Spleen (tissue), 7 donors: ENCODE results near the gene AKAP6.
"Not testable (repeated sequence)": the region's sequence is repeated elsewhere in the genome, so short reads cannot be mapped to it uniquely, and the experiment has no call there.

Experiments used
- POLR2A ChIP-seq, 3 donors: fragments of 450-650 bp; IDR thresholded peaks; one replicate each; pipeline ENCODE4 v1.5.1; 2017; ENCODE audit warnings: antibody characterized with exemption in 3 of 3, mild to moderate bottlenecking in 1 of 3
- POLR2AphosphoS5 ChIP-seq, 3 donors: sonication (generic); formaldehyde crosslinking; IDR thresholded peaks; one replicate each; pipeline ENCODE4 v1.5.1; 2017; ENCODE audit warnings: antibody characterized with exemption in 3 of 3
- TF ChIP-seq, protein P1 (sequence below), 11 experiments: fragments of 200-600 bp in 7 of 11; fragments of 450-650 bp in 4 of 11; sonication (generic) in 4 of 11; IDR thresholded peaks in 8 of 11; conservative IDR thresholded peaks in 3 of 11; 1 replicate in 7 of 11; 2 replicates in 4 of 11; pipeline versions ENCODE4 v1.4.0 to v1.8.0; 2016 to 2021; ENCODE audit warnings: antibody characterized with exemption in 11 of 11, inconsistent platforms in 4 of 11, mild to moderate bottlenecking in 1 of 11
- donor health status: DM: no; HTN: no; CAD: no; lungs with moderate emphysema.
- donor health status: DM: no; HTN: no; CAD: no.
- donor health status: DM: no; HTN: no; CAD: no.

DNA sequence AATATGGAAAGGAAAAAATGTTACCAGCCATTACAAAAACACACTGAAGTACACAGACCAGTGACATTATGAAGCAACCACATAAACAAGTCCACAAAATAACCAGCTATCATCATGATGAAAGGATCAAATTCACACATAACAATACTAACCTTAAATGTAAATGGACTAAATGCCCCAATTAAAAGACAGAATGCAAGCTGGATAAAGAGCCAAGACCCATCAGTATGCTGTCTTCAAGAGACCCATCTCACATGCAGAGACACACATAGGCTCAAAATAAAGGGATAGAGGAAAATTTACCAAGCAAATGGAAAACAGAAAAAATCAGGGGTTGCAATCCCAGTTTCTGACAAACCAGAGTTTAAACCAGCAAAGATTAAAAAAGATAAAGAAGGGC is 463.9 kb downstream of the AKAP6 start:
- not testable (repeated sequence) for TF ChIP-seq POLR2AphosphoS5, POLR2A (IDR thresholded peaks at IDR 0.05)
- TF ChIP-seq, protein P1, sequence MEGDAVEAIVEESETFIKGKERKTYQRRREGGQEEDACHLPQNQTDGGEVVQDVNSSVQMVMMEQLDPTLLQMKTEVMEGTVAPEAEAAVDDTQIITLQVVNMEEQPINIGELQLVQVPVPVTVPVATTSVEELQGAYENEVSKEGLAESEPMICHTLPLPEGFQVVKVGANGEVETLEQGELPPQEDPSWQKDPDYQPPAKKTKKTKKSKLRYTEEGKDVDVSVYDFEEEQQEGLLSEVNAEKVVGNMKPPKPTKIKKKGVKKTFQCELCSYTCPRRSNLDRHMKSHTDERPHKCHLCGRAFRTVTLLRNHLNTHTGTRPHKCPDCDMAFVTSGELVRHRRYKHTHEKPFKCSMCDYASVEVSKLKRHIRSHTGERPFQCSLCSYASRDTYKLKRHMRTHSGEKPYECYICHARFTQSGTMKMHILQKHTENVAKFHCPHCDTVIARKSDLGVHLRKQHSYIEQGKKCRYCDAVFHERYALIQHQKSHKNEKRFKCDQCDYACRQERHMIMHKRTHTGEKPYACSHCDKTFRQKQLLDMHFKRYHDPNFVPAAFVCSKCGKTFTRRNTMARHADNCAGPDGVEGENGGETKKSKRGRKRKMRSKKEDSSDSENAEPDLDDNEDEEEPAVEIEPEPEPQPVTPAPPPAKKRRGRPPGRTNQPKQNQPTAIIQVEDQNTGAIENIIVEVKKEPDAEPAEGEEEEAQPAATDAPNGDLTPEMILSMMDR (IDR thresholded peaks at IDR 0.05 in 8 of 11, conservative IDR thresholded peaks at IDR 0.05 in 3 of 11): not testable (repeated sequence)
